Suprapubic skin (tissue), 3 donors: ENCODE measurements around the gene ZFAND3.

Experiments used
- CTCF ChIP-seq, 2 donors: fragments of 200-600 bp in 1 of 2; fragments of 450-650 bp in 1 of 2; sonication (generic) in 1 of 2; IDR thresholded peaks; one replicate each; pipeline ENCODE4 v1.5.1; 2016 to 2019; ENCODE audit warnings: antibody characterized with exemption in 2 of 2, mild to moderate bottlenecking in 1 of 2, moderate library complexity in 1 of 2
- POLR2AphosphoS5 ChIP-seq, 3 donors: sonication (generic); formaldehyde crosslinking; IDR thresholded peaks; one replicate each; pipeline ENCODE4 v1.6.1; 2017; ENCODE audit warnings: antibody characterized with exemption in 3 of 3

- TF ChIP-seq CTCF (IDR thresholded peaks at IDR 0.05) (no peak), POLR2AphosphoS5 (IDR thresholded peaks at IDR 0.05) (no peak)
These were observed 365.7 kb downstream of the ZFAND3 start for GRCh38 chr6:38185244-38185643.
